Ovary (tissue), 9 donors: ENCODE data around the gene MARS1. TPM values are rescaled to one million over a fixed set of nuclear protein-coding genes. Genes with fewer than 3 reads are reported as not detected.

Source experiments
- DNase-seq, 5 donors: peaks; one replicate each; pipeline ENCODE4 v3.0.0-alpha.2; 2019 to 2020
- H3K27ac ChIP-seq, 2 donors: fragments of 200-600 bp; one replicate each; pipeline versions ENCODE4 v1.5.1 to v1.8.0; 2019 to 2022
- H3K27me3 ChIP-seq: fragments of 200-600 bp; one replicate; pipeline ENCODE4 v1.8.0; 2022
- H3K36me3 ChIP-seq: fragments of 200-600 bp; sonication (generic); one replicate; pipeline ENCODE4 v1.5.1; 2019
- H3K4me1 ChIP-seq: one replicate; pipeline ENCODE4 v1.8.1; 2013; ENCODE audit warnings: mild to moderate bottlenecking, moderate library complexity; ENCODE audit not compliant: insufficient read depth
- H3K4me3 ChIP-seq: fragments of 200-600 bp; sonication (generic); one replicate; pipeline ENCODE4 v1.5.1; 2017
- H3K9me3 ChIP-seq, 2 donors: fragments of 200-600 bp in 1 of 2; sonication (generic) in 1 of 2; one replicate each; pipeline versions ENCODE4 v1.5.1 to v1.8.1; 2013 to 2019; ENCODE audit warnings: mild to moderate bottlenecking in 1 of 2, moderate library complexity in 1 of 2
- EP300 ChIP-seq: sonication (generic); formaldehyde crosslinking; IDR thresholded peaks from one replicate; pipeline ENCODE4 v1.6.1; 2017; ENCODE audit warnings: antibody characterized with exemption
- POLR2A ChIP-seq: fragments of 450-650 bp; IDR thresholded peaks from one replicate; pipeline ENCODE4 v1.6.1; 2017; ENCODE audit warnings: antibody characterized with exemption, mild to moderate bottlenecking, moderate library complexity
- WGBS, 3 donors: extraction: QIAGEN DNeasy Blood & Tissue Kit in 1 of 3; methylation state at CpG; one replicate each; pipeline versions ENCODE4 v1.1.5 to v1.1.7; 2013 to 2017; 5-methylcytosine and 5-hydroxymethylcytosine counted together
- intact Hi-C, 4 donors: fragments of 100-400 bp; cut with DNase I; formaldehyde crosslinking; loops; one replicate each; pipeline versions ENCODE4 v1.11.0 to v1.15.1; 2022 to 2023
- polyA plus RNA-seq, 2 donors: library from polyadenylated mRNA; stranded (reverse); fragments of 200-250 nt in 1 of 2; fragments of 350-450 nt in 1 of 2; fragmentation: Illumina TruSeq in 1 of 2; extraction: RNeasy Lipid Tissue Mini Kit (QIAGEN cat#74804) in 1 of 2; gene quantifications; one replicate each; pipeline ENCODE4 v1.2.3, GENCODE V29; 2013 to 2014
- total RNA-seq, 7 donors: library from RNA; depleted of rRNA in 2 of 7; stranded (reverse); fragments of >200 nt in 2 of 7; fragmentation: NEBNext Ultra II Directional in 3 of 7; extraction: Animal tissue kit (Norgen Biotek cat#: 25700) in 3 of 7; gene quantifications; one replicate each; pipeline versions ENCODE4 v1.1.0 to v1.2.4, GENCODE V29; 2016 to 2023
- TF ChIP-seq, protein P1 (sequence below), 3 donors: fragments of 450-650 bp in 2 of 3; fragments of 200-600 bp in 1 of 3; IDR thresholded peaks; one replicate each; pipeline versions ENCODE4 v1.5.1 to v1.8.0; 2016 to 2022; ENCODE audit warnings: antibody characterized with exemption in 3 of 3, mild to moderate bottlenecking in 1 of 3
- donor health status: DM: no; HTN: no; CAD: no; lungs with moderate emphysema.
- donor health status: DM: no; HTN: no; CAD: no.
- donor health status: Bipolar disorder and iron deficiency.
- donor health status: DM: yes; HTN: yes; CAD: no.
- donor health status: DM: no; HTN: no; CAD: no.
- donor health status: DM: yes; HTN: yes; CAD: no.

MARS1 gene
- total and polyA plus RNA-seq, 9 donors, result 21.1 to 479 (median 66.4) TPM

GRCh38 chr12:57514720-57515407 lies 27.0 kb downstream of the MARS1 start:
- Histone ChIP-seq H3K27ac (no peak overlapping the region), H3K9me3 (no peaks in the 10 kb centered on the region), H3K4me1 (peaks cover 2% of the 10 kb centered on the region), H3K4me3 (no peak overlapping the region), H3K27me3 (no peaks in the 10 kb centered on the region), H3K36me3 (no peaks in the 10 kb centered on the region)
- no peak for TF ChIP-seq EP300
- no peak for TF ChIP-seq POLR2A
- TF ChIP-seq, protein P1, sequence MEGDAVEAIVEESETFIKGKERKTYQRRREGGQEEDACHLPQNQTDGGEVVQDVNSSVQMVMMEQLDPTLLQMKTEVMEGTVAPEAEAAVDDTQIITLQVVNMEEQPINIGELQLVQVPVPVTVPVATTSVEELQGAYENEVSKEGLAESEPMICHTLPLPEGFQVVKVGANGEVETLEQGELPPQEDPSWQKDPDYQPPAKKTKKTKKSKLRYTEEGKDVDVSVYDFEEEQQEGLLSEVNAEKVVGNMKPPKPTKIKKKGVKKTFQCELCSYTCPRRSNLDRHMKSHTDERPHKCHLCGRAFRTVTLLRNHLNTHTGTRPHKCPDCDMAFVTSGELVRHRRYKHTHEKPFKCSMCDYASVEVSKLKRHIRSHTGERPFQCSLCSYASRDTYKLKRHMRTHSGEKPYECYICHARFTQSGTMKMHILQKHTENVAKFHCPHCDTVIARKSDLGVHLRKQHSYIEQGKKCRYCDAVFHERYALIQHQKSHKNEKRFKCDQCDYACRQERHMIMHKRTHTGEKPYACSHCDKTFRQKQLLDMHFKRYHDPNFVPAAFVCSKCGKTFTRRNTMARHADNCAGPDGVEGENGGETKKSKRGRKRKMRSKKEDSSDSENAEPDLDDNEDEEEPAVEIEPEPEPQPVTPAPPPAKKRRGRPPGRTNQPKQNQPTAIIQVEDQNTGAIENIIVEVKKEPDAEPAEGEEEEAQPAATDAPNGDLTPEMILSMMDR (IDR thresholded peaks at IDR 0.05), result no peak
- WGBS, 3 donors, result 83 to 87% (median 87%) methylated on average over 9 of the region's 9 CpGs
- no peak for DNase-seq
- intact Hi-C loops, result no loop called here

- H3K27ac ChIP-seq, result no peak overlapping the region
- H3K36me3 ChIP-seq, result no peaks in the 10 kb centered on the region
- H3K4me1 ChIP-seq, result peaks cover 2% of the 10 kb centered on the region
- TF ChIP-seq, protein P1 (IDR thresholded peaks at IDR 0.05), result no peak
- TF ChIP-seq EP300, result no peak
- no peak for TF ChIP-seq POLR2A
- no peak overlapping the region for H3K4me3 ChIP-seq
- 62 to 72% (median 63%) methylated on average over 3 of the region's 3 CpGs for WGBS, 3 donors
- no peaks in the 10 kb centered on the region for H3K9me3 ChIP-seq
- H3K27me3 ChIP-seq, result no peaks in the 10 kb centered on the region
- no peak for DNase-seq
- intact Hi-C loops, result no loop called here
Observed at GRCh38 chr12:57515408-57515933, 27.6 kb downstream of the MARS1 start.

GRCh38 chr12:57515934-57516541 lies 28.2 kb downstream of the MARS1 start:
- peaks cover 3% of the 10 kb centered on the region for H3K4me1 ChIP-seq
- no peak overlapping the region for H3K4me3 ChIP-seq
- H3K9me3 ChIP-seq, result no peaks in the 10 kb centered on the region
- no peak for TF ChIP-seq EP300
- TF ChIP-seq, protein P1 (IDR thresholded peaks at IDR 0.05), result no peak
- no peak for TF ChIP-seq POLR2A
- DNase-seq, result no peak
- no peaks in the 10 kb centered on the region for H3K36me3 ChIP-seq
- 80 to 85% (median 83%) methylated on average over 11 of the region's 11 CpGs for WGBS, 3 donors
- H3K27ac ChIP-seq, result no peak overlapping the region
- intact Hi-C loops, result no loop called here
- H3K27me3 ChIP-seq, result no peaks in the 10 kb centered on the region

DNA sequence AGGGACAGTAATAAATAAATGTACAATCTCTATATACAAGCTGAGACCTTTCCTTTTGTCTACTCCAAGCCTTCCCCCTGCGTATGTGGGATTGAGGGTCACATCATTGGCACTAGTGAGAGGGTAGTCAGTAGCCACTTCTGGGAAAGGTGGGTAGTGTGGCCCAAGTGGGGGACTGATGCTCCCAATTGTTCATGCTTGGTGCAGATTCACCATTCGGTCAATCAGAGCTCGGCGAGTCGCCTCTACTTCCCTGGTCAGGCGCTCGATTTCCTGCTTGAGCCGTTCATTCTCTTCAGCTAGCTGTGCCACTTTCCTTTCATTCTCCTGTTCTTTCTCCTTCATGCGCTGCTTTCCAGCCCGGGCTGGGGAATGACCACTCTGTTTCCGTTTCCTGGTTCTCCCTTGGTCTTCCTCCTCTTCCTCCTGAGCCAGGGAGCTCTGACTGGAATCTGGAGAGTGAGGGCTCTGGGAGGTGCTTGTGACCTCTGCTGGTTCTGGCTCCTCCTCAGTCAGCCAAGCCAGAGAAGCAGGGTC lies 28.8 kb downstream of the MARS1 start:
- TF ChIP-seq EP300 (no peak), POLR2A (no peak)
- TF ChIP-seq, protein P1 (IDR thresholded peaks at IDR 0.05), result no peak
- DNase-seq, result no peak
- Histone ChIP-seq H3K27ac (no peak overlapping the region), H3K27me3 (no peaks in the 10 kb centered on the region), H3K9me3 (no peaks in the 10 kb centered on the region), H3K4me1 (peaks cover 7% of the 10 kb centered on the region), H3K36me3 (no peaks in the 10 kb centered on the region), H3K4me3 (no peak overlapping the region)
- intact Hi-C loops, result no loop called here
- WGBS, 3 donors, result 83 to 86% (median 86%) methylated on average over 11 of the region's 11 CpGs
